GM23248 (cell line): ENCODE data around the gene HMCN1.

Experiments used
- EZH2 ChIP-seq: fragments of 200-600 bp; sonication (generic); IDR thresholded peaks from 2 replicates; pipeline ENCODE4 v1.6.1; 2018; ENCODE audit warnings: antibody characterized with exemption, mild to moderate bottlenecking; ENCODE audit not compliant: insufficient read depth, poor library complexity, severe bottlenecking
- EZH2phosphoT487 ChIP-seq: fragments of 200-600 bp; sonication (generic); IDR thresholded peaks from 2 replicates; pipeline ENCODE4 v1.6.1; 2018; ENCODE audit warnings: antibody characterized with exemption, moderate library complexity, mild to moderate bottlenecking, low read depth; ENCODE audit not compliant: insufficient read depth

- TF ChIP-seq EZH2 (no peak), EZH2phosphoT487 (no peak)
Measured at GRCh38 chr1:185957441-185958363, 223.5 kb downstream of the HMCN1 start.
